NB4 (cell line): ENCODE measurements around the gene EFCC1.

Experiments
- DNase-seq: peaks from one replicate; pipeline ENCODE4 v3.0.0; 2010; ENCODE audit warnings: low read depth
- H3K4me3 ChIP-seq: one replicate; pipeline ENCODE4 v1.5.1; 2011; ENCODE audit warnings: mild to moderate bottlenecking, low read depth, low read length, moderate library complexity
- CTCF ChIP-seq: IDR thresholded peaks from one replicate; pipeline ENCODE4 v1.5.1; 2012; ENCODE audit warnings: low read depth, low read length
- MAX ChIP-seq: IDR thresholded peaks from 2 replicates; pipeline ENCODE4 v1.6.1; 2011; ENCODE audit warnings: low read depth, low read length
- MYC ChIP-seq: IDR thresholded peaks from 2 replicates; pipeline ENCODE4 v1.6.1; 2011; ENCODE audit warnings: low read depth, low read length
- POLR2A ChIP-seq: IDR thresholded peaks from 2 replicates; pipeline ENCODE4 v1.6.1; 2011; ENCODE audit warnings: mild to moderate bottlenecking; ENCODE audit not compliant: insufficient read length; ENCODE audit errors: extremely low read depth

The EFCC1 gene

GRCh38 chr3:128992926-128993460, 8.1 kb upstream of the EFCC1 start:
- H3K4me3 ChIP-seq = no peak overlapping the region

GRCh38 chr3:128993461-128994172, 7.5 kb upstream of the EFCC1 start, which contains the start of gene CFAP92:
Gene CFAP92 (minus strand): TSS chr3:128994076. CDS start chr3:128993304, 772 bp downstream.
- no peak for DNase-seq
- no peak for TF ChIP-seq MYC
- no peak for TF ChIP-seq POLR2A
- TF ChIP-seq MAX = no peak
- TF ChIP-seq CTCF = no peak
- H3K4me3 ChIP-seq = no peak within 1 kb of the TSS

More at GRCh38 chr3:128992926-128993460, 8.1 kb upstream of the EFCC1 start:
- DNase-seq = no peak
- no peak for TF ChIP-seq MAX
- TF ChIP-seq CTCF = no peak
- TF ChIP-seq POLR2A = no peak

- TF ChIP-seq MYC = no peak
- TF ChIP-seq MAX = no peak
- no peak for TF ChIP-seq CTCF
- TF ChIP-seq POLR2A = no peak
- H3K4me3 ChIP-seq = no peak overlapping the region
- no peak for DNase-seq
Observed at GRCh38 chr3:128994173-128994512, 7.0 kb upstream of the EFCC1 start.

- TF ChIP-seq POLR2A (no peak), MAX (no peak), MYC (no peak), CTCF (no peak)
- DNase-seq = no peak
- H3K4me3 ChIP-seq = no peak overlapping the region
Observed at GRCh38 chr3:128994581-128995546, 6.2 kb upstream of the EFCC1 start.

- no peak for DNase-seq
- TF ChIP-seq MAX (no peak), POLR2A (no peak), MYC (no peak), CTCF (no peak)
- no peak overlapping the region for H3K4me3 ChIP-seq
Observed at GRCh38 chr3:128995737-128996136, 5.4 kb upstream of the EFCC1 start.
